ENCODE measurements around the gene SSTR3.

The SSTR3 gene

GRCh38 chr22:37198258-37199102 is 13.8 kb downstream of the SSTR3 start:
- peak overlapping the region; percentile 91 for H3K27ac ChIP-seq (replicated peaks)
- no peaks in the 10 kb centered on the region for H3K27me3 ChIP-seq (ENCODE audit: insufficient read depth, poor library complexity, severe bottlenecking)
- DNase-seq (ENCODE audit: low read depth in 1 of 2, low spot score in 1 of 2): peak; percentile 42 to 88
- peak; percentile 80 for TF ChIP-seq CTCF (IDR thresholded peaks at IDR 0.05; ENCODE audit: insufficient read depth, low read length)
- TF ChIP-seq SPI1 (IDR thresholded peaks at IDR 0.05; ENCODE audit: borderline replicate concordance, low read depth): no peak
- peak overlapping the region; percentile 51 for H3K4me3 ChIP-seq (replicated peaks; ENCODE audit: insufficient read depth, low read length)

- H3K4me3 ChIP-seq (replicated peaks; ENCODE audit: insufficient read depth, low read length): no peak overlapping the region; the same call in 1 of the 2 replicates
- H3K27me3 ChIP-seq (ENCODE audit: insufficient read depth, poor library complexity, severe bottlenecking): no peaks in the 10 kb centered on the region
- no peak for TF ChIP-seq SPI1 (IDR thresholded peaks at IDR 0.05; ENCODE audit: borderline replicate concordance, low read depth)
- no peak for TF ChIP-seq POLR2AphosphoS5 (IDR thresholded peaks at IDR 0.05; ENCODE audit: low read depth)
- H3K27ac ChIP-seq (replicated peaks): no peak overlapping the region
- no peak for DNase-seq (ENCODE audit: low read depth in 1 of 2, low spot score in 1 of 2)
Observed at GRCh38 chr22:37197451-37198257, 14.6 kb downstream of the SSTR3 start.

GRCh38 chr22:37196539-37197450 is 15.5 kb downstream of the SSTR3 start:
- Histone ChIP-seq H3K27ac (replicated peaks) (no peak overlapping the region), H3K27me3 (ENCODE audit: insufficient read depth, poor library complexity, severe bottlenecking) (no peaks in the 10 kb centered on the region), H3K4me3 (replicated peaks; ENCODE audit: insufficient read depth, low read length) (no peak overlapping the region)
- DNase-seq (ENCODE audit: low read depth in 1 of 2, low spot score in 1 of 2): no peak
- no peak for TF ChIP-seq CTCF (IDR thresholded peaks at IDR 0.05; ENCODE audit: insufficient read depth, low read length)
- TF ChIP-seq POLR2AphosphoS5 (IDR thresholded peaks at IDR 0.05; ENCODE audit: low read depth): no peak
- TF ChIP-seq REST (IDR thresholded peaks at IDR 0.05; ENCODE audit: insufficient replicate concordance, low read depth): no peak
- TF ChIP-seq GABPA (IDR thresholded peaks at IDR 0.05; ENCODE audit: low read depth): no peak
- no peak for TF ChIP-seq SPI1 (IDR thresholded peaks at IDR 0.05; ENCODE audit: borderline replicate concordance, low read depth)

- H3K27me3 ChIP-seq (ENCODE audit: insufficient read depth, poor library complexity, severe bottlenecking): no peaks in the 10 kb centered on the region
- DNase-seq (ENCODE audit: low read depth in 1 of 2, low spot score in 1 of 2): no peak
- TF ChIP-seq SPI1 (IDR thresholded peaks at IDR 0.05; ENCODE audit: borderline replicate concordance, low read depth) (no peak), POLR2AphosphoS5 (IDR thresholded peaks at IDR 0.05; ENCODE audit: low read depth) (no peak), GABPA (IDR thresholded peaks at IDR 0.05; ENCODE audit: low read depth) (no peak), CTCF (IDR thresholded peaks at IDR 0.05; ENCODE audit: insufficient read depth, low read length) (no peak), REST (IDR thresholded peaks at IDR 0.05; ENCODE audit: insufficient replicate concordance, low read depth) (no peak)
- H3K4me3 ChIP-seq (replicated peaks; ENCODE audit: insufficient read depth, low read length): no peak overlapping the region
- H3K27ac ChIP-seq (replicated peaks): no peak overlapping the region
Observed at GRCh38 chr22:37195921-37196320, 16.4 kb downstream of the SSTR3 start.

All from HL-60 (cell line).